Measurements from ENCODE around the gene AOAH. TPM values are rescaled to one million over a fixed set of nuclear protein-coding genes. Genes with fewer than 3 reads are reported as not detected.
"Not testable (repeated sequence)": the region's sequence is repeated elsewhere in the genome, so short reads cannot be mapped to it uniquely, and the experiment has no call there.

Gene AOAH
- total and polyA plus RNA-seq, 11 donors, result 0.65 to 42.0 (median 1.8) TPM

GRCh38 chr7:36509962-36510361, 214.3 kb downstream of the AOAH start:
- TF ChIP-seq POLR2A (IDR thresholded peaks at IDR 0.05) (no peak), CTCF (IDR thresholded peaks at IDR 0.05) (no peak)
- DNase-seq, result no peak
- ATAC-seq, result no peak
- WGBS, 4 donors, result 76 to 81% (median 80%) methylated on average over 9 of the region's 9 CpGs
- no peaks in the 10 kb centered on the region for H3K27me3 ChIP-seq
- no peak overlapping the region for H3K27ac ChIP-seq
- H3K9me3 ChIP-seq, result no peaks in the 10 kb centered on the region
- no peaks in the 10 kb centered on the region for H3K36me3 ChIP-seq
- intact Hi-C loops (cut with DNase I), result no loop called here
- H3K4me3 ChIP-seq, result no peak overlapping the region
- no peaks in the 10 kb centered on the region for H3K4me1 ChIP-seq

- Histone ChIP-seq H3K27me3 (no peaks in the 10 kb centered on the region), H3K9me3 (no peaks in the 10 kb centered on the region), H3K27ac (no peak overlapping the region), H3K36me3 (no peaks in the 10 kb centered on the region), H3K4me3 (no peak overlapping the region), H3K4me1 (no peaks in the 10 kb centered on the region)
- TF ChIP-seq CTCF (IDR thresholded peaks at IDR 0.05), result no peak
- TF ChIP-seq POLR2A (IDR thresholded peaks at IDR 0.05), result no peak
- intact Hi-C loops (cut with DNase I), result no loop called here
- WGBS, 4 donors, result 62 to 80% (median 70%) methylated on average over 9 of the region's 9 CpGs
- no peak for ATAC-seq
- no peak for DNase-seq
These were observed 216.5 kb downstream of the AOAH start for GRCh38 chr7:36507475-36508440.

GRCh38 chr7:36506820-36507219, 217.5 kb downstream of the AOAH start:
- 92 to 97% (median 95%) methylated on average over 3 of the region's 3 CpGs for WGBS, 4 donors
- Histone ChIP-seq H3K27me3 (no peaks in the 10 kb centered on the region), H3K4me1 (no peaks in the 10 kb centered on the region), H3K4me3 (no peak overlapping the region), H3K36me3 (no peaks in the 10 kb centered on the region), H3K27ac (no peak overlapping the region), H3K9me3 (no peaks in the 10 kb centered on the region)
- no peak for DNase-seq
- no peak for ATAC-seq
- intact Hi-C loops (cut with DNase I), result no loop called here
- TF ChIP-seq CTCF (IDR thresholded peaks at IDR 0.05) (no peak), POLR2A (IDR thresholded peaks at IDR 0.05) (no peak)

GRCh38 chr7:36506130-36506798, 218.0 kb downstream of the AOAH start:
- Histone ChIP-seq H3K27ac (no peak overlapping the region), H3K9me3 (no peaks in the 10 kb centered on the region), H3K36me3 (no peaks in the 10 kb centered on the region), H3K4me3 (no peak overlapping the region), H3K4me1 (no peaks in the 10 kb centered on the region), H3K27me3 (no peaks in the 10 kb centered on the region)
- no peak for ATAC-seq
- TF ChIP-seq CTCF (IDR thresholded peaks at IDR 0.05) (no peak), POLR2A (IDR thresholded peaks at IDR 0.05) (no peak)
- intact Hi-C loops (cut with DNase I), result no loop called here
- DNase-seq, result no peak
- 87 to 93% (median 91%) methylated on average over 7 of the region's 7 CpGs for WGBS, 4 donors

- H3K27me3 ChIP-seq; H3K36me3 ChIP-seq; H3K4me1 ChIP-seq; ATAC-seq; intact Hi-C loops (cut with DNase I); H3K4me3 ChIP-seq; DNase-seq; H3K9me3 ChIP-seq; H3K27ac ChIP-seq: not testable (repeated sequence)
- WGBS, 4 donors, result 92 to 96% (median 94%) methylated on average over 4 to 5 of the region's 5 CpGs
These were observed 219.7 kb downstream of the AOAH start for GRCh38 chr7:36504617-36505016.

- DNase-seq; ATAC-seq; intact Hi-C loops (cut with DNase I); H3K9me3 ChIP-seq; H3K27me3 ChIP-seq; H3K4me1 ChIP-seq; H3K27ac ChIP-seq; H3K36me3 ChIP-seq; H3K4me3 ChIP-seq: not testable (repeated sequence)
- whole genome bisulfite sequencing, 4 donors, result 94 to 96% (median 96%) methylated on average over 17 of the region's 17 CpGs
These were observed 220.1 kb downstream of the AOAH start for GRCh38 chr7:36504216-36504615.

Data from heart left ventricle (tissue), 16 donors.